Vagina (tissue), 2 donors: Measurements from ENCODE around the gene MAML2. TPM values are rescaled to one million over a fixed set of nuclear protein-coding genes. Genes with fewer than 3 reads are reported as not detected.

ENCODE experiments used
- DNase-seq, 2 donors: peaks; one replicate each; pipeline ENCODE4 v3.0.0-alpha.2; 2017; ENCODE audit errors: extremely low spot score in 2 of 2
- H3K27ac ChIP-seq: fragments of 200-600 bp; sonication (generic); one replicate; pipeline ENCODE4 v1.5.1; 2019
- H3K27me3 ChIP-seq: fragments of 200-600 bp; sonication (generic); one replicate; pipeline ENCODE4 v1.5.1; 2019
- H3K36me3 ChIP-seq, 2 donors: fragments of 200-600 bp; sonication (generic); one replicate each; pipeline ENCODE4 v1.5.1; 2017 to 2019
- H3K4me1 ChIP-seq: fragments of 200-600 bp; sonication (generic); one replicate; pipeline ENCODE4 v1.5.1; 2019
- H3K4me3 ChIP-seq, 2 donors: fragments of 200-600 bp; sonication (generic); 1 replicate in 1 of 2; 2 replicates in 1 of 2; pipeline ENCODE4 v1.5.1; 2016 to 2019
- H3K9me3 ChIP-seq: fragments of 200-600 bp; sonication (generic); one replicate; pipeline ENCODE4 v1.5.1; 2019
- CTCF ChIP-seq, 3 experiments: fragments of 450-650 bp in 2 of 3; fragments of 200-600 bp in 1 of 3; sonication (generic) in 1 of 3; IDR thresholded peaks; one replicate each; pipeline ENCODE4 v1.5.1; 2017 to 2019; ENCODE audit warnings: antibody characterized with exemption in 3 of 3, mild to moderate bottlenecking in 2 of 3, moderate library complexity in 2 of 3
- POLR2A ChIP-seq, 2 donors: fragments of 450-650 bp; IDR thresholded peaks; one replicate each; pipeline ENCODE4 v1.6.1; 2017; ENCODE audit warnings: antibody characterized with exemption in 2 of 2, mild to moderate bottlenecking in 2 of 2, moderate library complexity in 2 of 2
- POLR2AphosphoS5 ChIP-seq, 2 donors: sonication (generic); formaldehyde crosslinking; IDR thresholded peaks; one replicate each; pipeline ENCODE4 v1.9.0; 2017; ENCODE audit warnings: antibody characterized with exemption in 2 of 2, mild to moderate bottlenecking in 2 of 2, low read depth in 1 of 2; ENCODE audit not compliant: insufficient read depth in 1 of 2
- intact Hi-C: fragments of 100-400 bp; cut with DNase I; formaldehyde crosslinking; loops from one replicate; pipeline ENCODE4 v1.15.1; 2023
- total RNA-seq: library from RNA; depleted of rRNA; stranded (reverse); fragments of >200 nt; gene quantifications from one replicate; pipeline ENCODE4 v1.2.3, GENCODE V29; 2016

The MAML2 gene
- total RNA-seq, 1 donor from 2014 or later: 36.3 TPM

- Histone ChIP-seq H3K36me3 (no peaks in the 10 kb centered on the region), H3K4me3 (no peak overlapping the region), H3K9me3 (no peaks in the 10 kb centered on the region), H3K27me3 (no peaks in the 10 kb centered on the region), H3K27ac (no peak overlapping the region), H3K4me1 (peaks cover 36% of the 10 kb centered on the region)
- no peak for DNase-seq
- TF ChIP-seq POLR2A (IDR thresholded peaks at IDR 0.05) (no peak), CTCF (IDR thresholded peaks at IDR 0.05) (no peak), POLR2AphosphoS5 (IDR thresholded peaks at IDR 0.05; ENCODE audit: insufficient read depth in 1 of 2, low read depth in 1 of 2) (no peak)
- intact Hi-C loops: no loop called here
These were observed 235.7 kb downstream of the MAML2 start for GRCh38 chr11:96107143-96107824.

GRCh38 chr11:96106645-96107044 is 236.3 kb downstream of the MAML2 start:
- DNase-seq: no peak
- no peak overlapping the region for H3K27ac ChIP-seq
- H3K36me3 ChIP-seq: no peaks in the 10 kb centered on the region
- no peak for TF ChIP-seq POLR2A (IDR thresholded peaks at IDR 0.05)
- TF ChIP-seq CTCF (IDR thresholded peaks at IDR 0.05): no peak
- no peak for TF ChIP-seq POLR2AphosphoS5 (IDR thresholded peaks at IDR 0.05; ENCODE audit: insufficient read depth in 1 of 2, low read depth in 1 of 2)
- H3K9me3 ChIP-seq: no peaks in the 10 kb centered on the region
- intact Hi-C loops: no loop called here
- H3K4me1 ChIP-seq: peaks cover 34% of the 10 kb centered on the region
- H3K4me3 ChIP-seq: no peak overlapping the region
- no peaks in the 10 kb centered on the region for H3K27me3 ChIP-seq

- no peak for DNase-seq
- Histone ChIP-seq H3K4me3 (no peak overlapping the region), H3K27ac (no peak overlapping the region), H3K36me3 (no peaks in the 10 kb centered on the region), H3K27me3 (no peaks in the 10 kb centered on the region), H3K4me1 (peaks cover 34% of the 10 kb centered on the region), H3K9me3 (no peaks in the 10 kb centered on the region)
- TF ChIP-seq POLR2AphosphoS5 (IDR thresholded peaks at IDR 0.05; ENCODE audit: insufficient read depth in 1 of 2, low read depth in 1 of 2): no peak
- TF ChIP-seq POLR2A (IDR thresholded peaks at IDR 0.05): no peak
- TF ChIP-seq CTCF (IDR thresholded peaks at IDR 0.05): no peak
- intact Hi-C loops: no loop called here
These were observed 237.1 kb downstream of the MAML2 start for GRCh38 chr11:96105944-96106343.

GRCh38 chr11:96105197-96105895 is 237.6 kb downstream of the MAML2 start:
- Histone ChIP-seq H3K4me3 (no peak overlapping the region), H3K36me3 (no peaks in the 10 kb centered on the region), H3K27ac (no peak overlapping the region), H3K27me3 (no peaks in the 10 kb centered on the region), H3K9me3 (no peaks in the 10 kb centered on the region), H3K4me1 (peaks cover 34% of the 10 kb centered on the region)
- DNase-seq: no peak
- TF ChIP-seq POLR2A (IDR thresholded peaks at IDR 0.05) (no peak), POLR2AphosphoS5 (IDR thresholded peaks at IDR 0.05; ENCODE audit: insufficient read depth in 1 of 2, low read depth in 1 of 2) (no peak), CTCF (IDR thresholded peaks at IDR 0.05) (no peak)
- intact Hi-C loops: no loop called here

- Histone ChIP-seq H3K4me1 (peaks cover 34% of the 10 kb centered on the region), H3K9me3 (no peaks in the 10 kb centered on the region), H3K4me3 (no peak overlapping the region), H3K27ac (no peak overlapping the region), H3K36me3 (no peaks in the 10 kb centered on the region), H3K27me3 (no peaks in the 10 kb centered on the region)
- no peak for DNase-seq
- intact Hi-C loops: no loop called here
- TF ChIP-seq POLR2A (IDR thresholded peaks at IDR 0.05) (no peak), POLR2AphosphoS5 (IDR thresholded peaks at IDR 0.05; ENCODE audit: insufficient read depth in 1 of 2, low read depth in 1 of 2) (no peak), CTCF (IDR thresholded peaks at IDR 0.05) (no peak)
These were observed 238.5 kb downstream of the MAML2 start for GRCh38 chr11:96104496-96104895.
